GM21737 (cell line): ENCODE measurements around the gene GNB5.

Source experiments
- ATAC-seq: cut with Tn5 transposase; IDR thresholded peaks from one replicate; pipeline ENCODE4 v1.9.1; 2021; ENCODE audit warnings: mild to moderate bottlenecking, moderate library complexity; ENCODE audit not compliant: unreplicated experiment

Gene GNB5

GRCh38 chr15:52071570-52071969 lies 119.6 kb downstream of the GNB5 start:
- ATAC-seq = no peak

DNA sequence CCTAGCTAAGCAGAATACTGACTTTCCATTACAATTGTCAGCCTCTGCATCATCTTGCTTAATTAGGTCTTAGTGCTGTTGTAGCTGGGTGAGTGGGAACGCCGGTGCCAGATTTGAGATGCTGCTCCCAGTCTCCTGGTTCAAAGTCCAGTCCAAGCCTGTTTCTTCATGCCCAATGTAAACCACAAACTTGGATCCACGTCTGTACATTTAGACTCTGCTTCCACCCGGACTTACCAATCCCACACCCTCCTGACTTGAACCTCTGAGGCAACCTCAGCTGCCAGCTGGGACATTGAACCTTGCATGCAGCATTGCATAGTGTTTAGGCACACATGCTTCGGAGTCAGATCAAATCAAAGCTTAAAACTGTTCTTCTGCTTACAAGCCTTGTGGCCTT lies 121.6 kb downstream of the GNB5 start:
- ATAC-seq = no peak

- ATAC-seq = no peak
These were observed 123.1 kb downstream of the GNB5 start for GRCh38 chr15:52068004-52068615.

DNA sequence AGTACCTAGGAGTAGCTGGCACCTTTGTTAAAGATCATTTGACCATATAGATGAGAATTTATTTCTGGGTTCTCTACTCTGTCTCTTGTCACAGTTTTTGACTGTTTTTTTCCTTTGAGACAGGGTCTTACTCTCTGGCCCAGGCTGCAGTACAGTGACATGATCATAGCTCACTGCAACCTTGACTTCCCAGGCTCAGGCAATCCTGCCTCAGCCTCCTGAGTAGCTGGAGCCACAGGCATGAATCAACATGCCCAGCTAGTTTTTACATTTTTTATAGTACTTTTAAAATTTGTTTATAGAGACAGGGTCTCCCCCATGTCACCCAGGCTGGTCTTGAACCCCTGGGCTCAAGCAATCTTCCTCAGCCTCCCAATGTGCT lies 123.7 kb downstream of the GNB5 start:
- no peak for ATAC-seq

- no peak for ATAC-seq
These were observed 124.2 kb downstream of the GNB5 start for GRCh38 chr15:52066842-52067544.
